ENCODE data around the gene DPEP2NB. TPM values are rescaled to one million over a fixed set of nuclear protein-coding genes. Genes with fewer than 3 reads are reported as not detected.
A peak's percentile ranks its signal among the peaks of the same experiment; 100 is the strongest.

Gene DPEP2NB
- total RNA-seq, 1 experiment from 2014 or later: not detected

DNA sequence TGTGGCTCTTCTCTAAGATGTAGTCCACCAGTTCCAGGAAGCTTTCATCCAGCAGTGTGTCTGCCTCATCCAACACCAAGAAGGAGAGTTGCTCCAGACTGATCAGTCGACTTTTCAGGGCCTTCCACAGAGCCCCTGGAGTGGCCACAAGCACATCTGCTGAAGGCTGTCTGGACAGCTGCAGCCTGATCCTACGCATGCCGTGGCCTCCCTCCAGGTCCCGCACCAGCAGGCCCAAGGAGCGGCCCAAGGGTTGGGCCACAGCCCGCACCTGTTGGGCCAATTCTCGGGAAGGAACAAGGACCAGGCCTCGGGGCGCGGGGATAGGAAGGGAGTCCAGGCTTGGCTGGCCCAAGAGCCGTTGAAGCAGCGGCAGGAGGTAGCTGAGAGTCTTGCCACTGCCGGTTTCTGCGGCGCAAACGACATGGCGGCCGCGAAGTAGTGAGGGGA lies 6.6 kb upstream of the DPEP2NB start:
- peak overlapping the region; percentile 99 for H3K4me2 ChIP-seq (ENCODE audit: low read length)
- no TSS peak for BruUV-seq (replicated peaks)
- no peak for DNase-seq (ENCODE audit: low read depth, low spot score)
- H2AFZ ChIP-seq (ENCODE audit: low read depth, low read length, poor library complexity, severe bottlenecking): no peak overlapping the region
- H3K36me3 ChIP-seq (ENCODE audit: control insufficient read depth in 1 of 2, insufficient read depth in 2 of 2, low read length in 2 of 2): peaks cover 7% of the 10 kb centered on the region in 2 experiments; a peak in 2 of 4 replicates
- H3K9ac ChIP-seq (ENCODE audit: low read length): peak overlapping the region; percentile 99
- no peaks in the 10 kb centered on the region for H3K9me2 ChIP-seq (ENCODE audit: insufficient read depth)
- H3K4me3 ChIP-seq (replicated peaks in 1 of 2; ENCODE audit: low read depth in 1 of 2, low read length in 2 of 2): peak overlapping the region; percentile 98 to 99
- no peaks in the 10 kb centered on the region for H3K27me3 ChIP-seq (ENCODE audit: insufficient read depth, low read length)
- peak; percentile 19 for ATAC-seq
- peaks cover 50% of the 10 kb centered on the region for H3K79me2 ChIP-seq (ENCODE audit: insufficient read depth, low read length)
- intact Hi-C loops (cut with micrococcal nuclease): no loop called here
- H3K9me3 ChIP-seq (ENCODE audit: control insufficient read depth in 1 of 2, insufficient read depth in 1 of 2, low read depth in 1 of 2, low read length in 2 of 2): no peaks in the 10 kb centered on the region
- ChIA-PET CTCF (interaction anchor here (0.6 kb wide), 1 partner anchor 237 kb away, joined by 3 read pairs; no protein-coding TSS in a partner anchor), RAD21 (ENCODE audit: low non-redundant PET in 1 of 2, low total read pairs in 2 of 2, uncharacterized antibody in 2 of 2, unreplicated experiment in 2 of 2) (no interaction called here), POLR2A (interaction anchor here (1.0 kb wide), 1 partner anchor 10 kb away, joined by 3 read pairs; no protein-coding TSS in a partner anchor)
- TF ChIP-seq FOSL1 (IDR thresholded peaks at IDR 0.05; ENCODE audit: low read depth) (no peak), SIN3A (IDR thresholded peaks at IDR 0.05; ENCODE audit: low read depth) (no peak), EGR1 (IDR thresholded peaks at IDR 0.05; ENCODE audit: low read depth) (no peak), ELF1 (IDR thresholded peaks at IDR 0.05; ENCODE audit: borderline replicate concordance, low read depth) (no peak), ZFX (IDR thresholded peaks at IDR 0.05) (no peak), REST (IDR thresholded peaks at IDR 0.05; ENCODE audit: low read depth) (no peak), RAD21 (IDR thresholded peaks at IDR 0.05; ENCODE audit: low read depth) (no peak), SRF (IDR thresholded peaks at IDR 0.05; ENCODE audit: low read depth) (no peak), EZH2 (IDR thresholded peaks at IDR 0.05) (no peak), POLR2A (IDR thresholded peaks at IDR 0.05; ENCODE audit: borderline replicate concordance, extremely low read depth, insufficient read depth, insufficient read length) (no peak), SP1 (IDR thresholded peaks at IDR 0.05; ENCODE audit: low read depth) (no peak), POLR2AphosphoS5 (IDR thresholded peaks at IDR 0.05; ENCODE audit: low read depth, low read length) (no peak), CEBPB (IDR thresholded peaks at IDR 0.05; ENCODE audit: low read depth) (no peak)
- TF ChIP-seq, protein P1, sequence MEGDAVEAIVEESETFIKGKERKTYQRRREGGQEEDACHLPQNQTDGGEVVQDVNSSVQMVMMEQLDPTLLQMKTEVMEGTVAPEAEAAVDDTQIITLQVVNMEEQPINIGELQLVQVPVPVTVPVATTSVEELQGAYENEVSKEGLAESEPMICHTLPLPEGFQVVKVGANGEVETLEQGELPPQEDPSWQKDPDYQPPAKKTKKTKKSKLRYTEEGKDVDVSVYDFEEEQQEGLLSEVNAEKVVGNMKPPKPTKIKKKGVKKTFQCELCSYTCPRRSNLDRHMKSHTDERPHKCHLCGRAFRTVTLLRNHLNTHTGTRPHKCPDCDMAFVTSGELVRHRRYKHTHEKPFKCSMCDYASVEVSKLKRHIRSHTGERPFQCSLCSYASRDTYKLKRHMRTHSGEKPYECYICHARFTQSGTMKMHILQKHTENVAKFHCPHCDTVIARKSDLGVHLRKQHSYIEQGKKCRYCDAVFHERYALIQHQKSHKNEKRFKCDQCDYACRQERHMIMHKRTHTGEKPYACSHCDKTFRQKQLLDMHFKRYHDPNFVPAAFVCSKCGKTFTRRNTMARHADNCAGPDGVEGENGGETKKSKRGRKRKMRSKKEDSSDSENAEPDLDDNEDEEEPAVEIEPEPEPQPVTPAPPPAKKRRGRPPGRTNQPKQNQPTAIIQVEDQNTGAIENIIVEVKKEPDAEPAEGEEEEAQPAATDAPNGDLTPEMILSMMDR (IDR thresholded peaks at IDR 0.05 in 2 of 3, conservative IDR thresholded peaks at IDR 0.05 in 1 of 3; ENCODE audit: borderline replicate concordance in 1 of 3, insufficient read depth in 1 of 3, low read depth in 2 of 3, low read length in 2 of 3): no peak
- TF ChIP-seq, protein P2, sequence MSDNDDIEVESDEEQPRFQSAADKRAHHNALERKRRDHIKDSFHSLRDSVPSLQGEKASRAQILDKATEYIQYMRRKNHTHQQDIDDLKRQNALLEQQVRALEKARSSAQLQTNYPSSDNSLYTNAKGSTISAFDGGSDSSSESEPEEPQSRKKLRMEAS (IDR thresholded peaks at IDR 0.05): no peak
- TF ChIP-seq, protein P3, sequence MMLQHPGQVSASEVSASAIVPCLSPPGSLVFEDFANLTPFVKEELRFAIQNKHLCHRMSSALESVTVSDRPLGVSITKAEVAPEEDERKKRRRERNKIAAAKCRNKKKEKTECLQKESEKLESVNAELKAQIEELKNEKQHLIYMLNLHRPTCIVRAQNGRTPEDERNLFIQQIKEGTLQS (IDR thresholded peaks at IDR 0.05): no peak
- peak overlapping the region; percentile 78 for H3K27ac ChIP-seq (ENCODE audit: low read depth, low read length)
- H4K20me1 ChIP-seq (ENCODE audit: insufficient read depth): no peaks in the 10 kb centered on the region
- H3K4me1 ChIP-seq (ENCODE audit: control insufficient read depth in 1 of 2, insufficient read depth in 2 of 2, low read length in 2 of 2): peaks cover 12 to 24% of the 10 kb centered on the region in 2 experiments; a peak in 3 of 4 replicates

Measured in HCT116 (cell line).